Tibial nerve (tissue), 3 donors: ENCODE data around the gene ID2.

ENCODE experiments used
- CTCF ChIP-seq, 5 experiments: fragments of 200-600 bp in 3 of 5; fragments of 450-650 bp in 2 of 5; sonication (generic) in 3 of 5; IDR thresholded peaks; one replicate each; pipeline ENCODE4 v1.5.1; 2016 to 2019; ENCODE audit warnings: antibody characterized with exemption in 5 of 5, mild to moderate bottlenecking in 3 of 5, moderate library complexity in 2 of 5
- POLR2A ChIP-seq, 2 donors: fragments of 450-650 bp; IDR thresholded peaks; one replicate each; pipeline ENCODE4 v1.6.1; 2017; ENCODE audit warnings: antibody characterized with exemption in 2 of 2, mild to moderate bottlenecking in 2 of 2, moderate library complexity in 2 of 2

GRCh38 chr2:8673381-8673780, 8.5 kb upstream of the ID2 start:
- TF ChIP-seq CTCF (IDR thresholded peaks at IDR 0.05) (no peak), POLR2A (IDR thresholded peaks at IDR 0.05) (no peak)
